Measurements from ENCODE around the gene LEKR1.
"Not testable (repeated sequence)": the region's sequence is repeated elsewhere in the genome, so short reads cannot be mapped to it uniquely, and the experiment has no call there.

LEKR1 gene

DNA sequence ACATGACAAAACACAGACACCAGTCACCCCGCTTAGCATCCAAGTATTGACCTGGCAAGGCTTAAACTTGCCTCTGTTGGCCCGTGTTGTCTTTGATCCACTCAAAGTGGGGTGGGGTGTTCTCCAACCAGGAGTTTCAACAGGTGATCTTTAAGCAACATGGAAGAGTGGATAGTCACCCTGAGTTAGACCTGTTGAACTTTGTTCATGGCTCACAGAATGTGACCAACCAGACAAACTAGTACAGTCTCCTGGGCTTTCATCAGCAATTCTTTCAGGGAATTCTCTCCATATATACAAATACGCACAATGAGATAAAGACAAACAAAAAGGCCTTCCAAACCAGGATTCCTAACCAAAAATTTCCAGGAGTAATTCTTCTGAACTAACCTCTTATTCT is 11.9 kb downstream of the LEKR1 start:
- no peak for DNase-seq

DNA sequence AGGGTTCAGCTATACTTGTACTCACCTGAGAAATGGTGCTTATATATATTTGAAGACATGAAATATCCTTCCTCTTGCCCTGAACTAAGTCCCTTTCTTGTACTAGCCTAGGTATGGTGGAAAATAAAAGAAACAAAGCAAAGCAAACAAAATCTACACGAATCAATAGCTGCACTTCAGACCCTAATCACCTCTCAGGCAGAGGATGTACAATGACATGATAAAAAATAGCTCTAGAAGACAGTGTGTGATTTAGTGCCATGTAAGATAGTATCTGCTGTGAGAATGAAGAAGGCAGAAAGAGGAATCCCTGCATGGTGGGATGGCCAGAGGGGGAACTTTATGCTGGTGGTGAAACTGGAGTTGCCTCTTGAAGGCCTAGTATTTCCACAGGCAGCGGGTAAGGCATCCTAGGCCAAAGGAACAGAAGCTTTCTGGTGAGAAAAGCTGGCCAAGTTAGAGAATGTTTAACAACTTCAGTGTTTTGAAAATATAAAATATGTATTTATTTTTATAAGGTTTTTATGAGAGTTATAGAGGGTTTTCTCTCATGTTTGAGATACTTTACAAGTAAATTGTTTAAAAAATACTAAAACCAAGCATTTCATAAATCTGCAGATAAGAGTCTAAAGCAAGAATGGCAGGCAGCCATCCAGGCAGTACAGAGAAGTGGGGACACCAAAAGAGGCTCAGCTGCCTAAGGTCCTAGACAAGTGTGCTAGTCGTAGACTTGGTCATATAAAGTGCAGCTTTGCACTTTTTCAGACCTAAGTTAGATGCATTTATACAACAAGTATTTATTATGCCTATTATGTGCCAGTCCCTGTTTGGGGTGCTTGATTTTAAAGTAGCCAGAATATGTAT is 14.9 kb downstream of the LEKR1 start:
- DNase-seq = no peak

GRCh38 chr3:156843071-156843808 is 17.1 kb downstream of the LEKR1 start:
- DNase-seq = no peak

- no peak for DNase-seq
These were observed 21.7 kb downstream of the LEKR1 start for GRCh38 chr3:156847752-156848448.

- no peak for DNase-seq
These were observed 33.4 kb downstream of the LEKR1 start for GRCh38 chr3:156859578-156859977.

GRCh38 chr3:156860873-156861272 is 34.7 kb downstream of the LEKR1 start:
- no peak for DNase-seq

- no peak for DNase-seq
These were observed 36.2 kb downstream of the LEKR1 start for GRCh38 chr3:156862338-156862737.

GRCh38 chr3:156865732-156866131 is 39.6 kb downstream of the LEKR1 start:
- DNase-seq = no peak

DNA sequence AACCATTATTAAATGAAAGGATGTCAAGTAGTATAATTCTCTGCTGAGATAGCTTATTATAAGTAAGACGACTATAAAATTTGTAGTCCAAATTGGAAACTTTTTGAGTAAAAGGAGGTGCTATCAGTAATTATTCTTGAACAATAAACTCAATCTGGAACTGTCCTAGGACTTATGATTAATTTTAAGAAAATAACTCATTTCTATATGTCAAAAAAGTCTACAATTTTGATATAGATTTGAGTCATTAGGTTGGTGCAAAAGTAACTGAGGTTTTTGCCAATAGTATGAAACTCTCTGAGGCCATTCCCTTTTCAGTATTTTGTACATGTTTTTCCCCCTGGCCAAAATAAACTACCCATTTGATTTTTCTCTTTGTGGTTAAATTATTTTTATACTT is 41.0 kb downstream of the LEKR1 start:
- no peak for DNase-seq

GRCh38 chr3:156867920-156868319 is 41.8 kb downstream of the LEKR1 start:
- DNase-seq = no peak

- no peak for DNase-seq
These were observed 47.8 kb downstream of the LEKR1 start for GRCh38 chr3:156873906-156874305.

- DNase-seq = not testable (repeated sequence)
These were observed 53.3 kb downstream of the LEKR1 start for GRCh38 chr3:156879491-156879890.

GRCh38 chr3:156885761-156886160 is 59.6 kb downstream of the LEKR1 start:
- DNase-seq = no peak

- DNase-seq = no peak
These were observed 62.0 kb downstream of the LEKR1 start for GRCh38 chr3:156888176-156888575.

GRCh38 chr3:156888576-156888975 is 62.4 kb downstream of the LEKR1 start:
- DNase-seq = no peak

DNA sequence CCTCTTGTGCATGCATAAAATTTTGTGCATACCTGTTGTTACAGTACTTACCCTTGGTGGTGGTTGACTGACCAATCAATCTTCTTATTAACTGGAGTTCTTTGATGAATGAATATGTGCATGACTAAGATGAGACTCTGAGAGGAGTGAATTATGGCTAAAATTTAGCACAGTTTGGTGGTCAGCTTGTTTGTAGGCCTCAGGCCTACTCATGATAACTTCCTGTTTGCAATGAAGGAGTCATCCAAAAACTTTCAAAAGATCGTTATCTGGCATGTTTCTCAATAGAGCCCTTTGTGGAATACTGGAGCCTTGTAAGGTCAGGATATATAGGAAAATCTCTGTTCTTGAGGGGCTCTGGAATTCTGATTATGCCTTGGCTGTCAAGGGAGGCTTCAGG is 66.5 kb downstream of the LEKR1 start:
- DNase-seq = no peak

DNA sequence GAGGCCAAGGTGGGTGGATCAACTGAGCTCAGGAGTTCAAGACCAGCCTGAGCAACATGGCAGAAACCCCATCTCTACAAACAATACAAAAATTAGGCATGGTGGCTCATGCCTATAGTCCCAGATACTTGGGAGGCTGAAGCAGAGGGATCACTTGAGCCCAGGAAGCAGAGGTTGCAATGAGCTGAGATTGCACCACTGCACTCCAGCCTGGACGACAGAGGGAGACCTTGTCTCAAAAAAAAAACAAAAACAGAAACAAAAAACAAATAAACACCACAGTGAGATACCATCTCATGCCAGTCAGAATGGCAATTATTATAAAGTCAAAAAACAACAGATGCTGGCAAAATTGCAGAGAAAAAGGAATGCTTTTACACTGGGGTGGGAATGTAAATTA is 69.2 kb downstream of the LEKR1 start:
- DNase-seq = not testable (repeated sequence)

- DNase-seq = not testable (repeated sequence)
These were observed 71.7 kb downstream of the LEKR1 start for GRCh38 chr3:156897851-156898250.

DNA sequence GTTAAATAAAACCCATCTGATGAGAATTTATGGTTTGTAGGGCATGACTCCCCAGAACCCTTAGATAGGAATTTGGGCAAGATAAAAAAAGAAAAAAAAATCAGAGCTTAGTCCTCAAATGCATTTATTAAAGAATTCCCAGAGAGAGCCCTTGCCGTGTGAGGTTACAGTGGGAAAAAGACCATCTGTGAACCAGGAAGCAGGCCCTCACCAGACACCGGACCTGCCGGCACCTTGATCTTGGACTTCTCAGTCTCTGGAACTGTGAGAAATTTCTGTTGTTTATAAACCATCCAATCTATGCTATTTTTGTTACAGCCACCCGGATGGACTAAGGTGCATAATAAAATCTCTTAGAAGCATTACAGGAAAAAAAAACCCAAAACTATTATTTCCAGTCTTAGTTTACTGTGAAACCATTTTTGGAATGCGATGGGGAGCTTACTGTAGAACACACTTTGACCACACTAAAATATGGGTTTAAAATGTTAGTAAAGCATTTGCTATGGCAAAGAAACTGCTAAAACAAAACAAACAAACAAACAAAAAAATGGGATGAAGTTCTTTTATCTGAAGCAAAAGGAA is 72.2 kb downstream of the LEKR1 start:
- DNase-seq = no peak

GRCh38 chr3:156899951-156900350 is 73.8 kb downstream of the LEKR1 start:
- DNase-seq = no peak

- no peak for DNase-seq
These were observed 76.8 kb downstream of the LEKR1 start for GRCh38 chr3:156902916-156903315.

GRCh38 chr3:156906275-156906674 is 80.1 kb downstream of the LEKR1 start:
- no peak for DNase-seq

- no peak for DNase-seq
These were observed 82.2 kb downstream of the LEKR1 start for GRCh38 chr3:156908398-156908797.

Data from activated naive CD4-positive, alpha-beta T cell (primary cell).